ENCODE measurements around the gene LIPM.
A peak's percentile ranks its signal among the peaks of the same experiment; 100 is the strongest.
"Not testable (repeated sequence)": the region's sequence is repeated elsewhere in the genome, so short reads cannot be mapped to it uniquely, and the experiment has no call there.

LIPM gene

DNA sequence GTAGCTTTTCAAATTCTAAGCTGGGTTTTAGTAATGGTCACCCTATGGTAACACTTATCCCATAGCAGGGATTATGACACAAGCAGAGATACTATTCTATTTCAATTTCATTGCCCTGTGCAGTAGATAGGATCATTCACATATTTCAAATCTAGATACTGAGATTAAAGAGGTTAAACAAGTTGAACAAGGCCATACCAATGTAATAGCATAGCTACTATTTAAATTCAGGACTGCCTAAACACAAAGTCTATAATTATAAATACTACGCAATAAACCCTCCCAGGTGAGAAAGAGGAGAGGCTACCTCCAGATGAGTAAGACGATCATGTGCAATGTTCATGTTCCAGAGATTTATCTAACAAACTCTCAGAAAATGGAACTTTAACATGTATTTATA, 1.1 kb downstream of the LIPM start:
- DNase-seq (ENCODE audit: low spot score) = no peak

GRCh38 chr10:88804083-88804812, 1.7 kb downstream of the LIPM start:
- no peak for DNase-seq (ENCODE audit: low spot score)

GRCh38 chr10:88805361-88805760, 2.8 kb downstream of the LIPM start:
- DNase-seq (ENCODE audit: low spot score) = no peak

GRCh38 chr10:88805924-88806323, 3.4 kb downstream of the LIPM start:
- no peak for DNase-seq (ENCODE audit: low spot score)

- DNase-seq (ENCODE audit: low spot score) = no peak
These were observed 7.1 kb downstream of the LIPM start for GRCh38 chr10:88809621-88810020.

- peak; percentile 68 for DNase-seq (ENCODE audit: low spot score)
These were observed 7.8 kb downstream of the LIPM start for GRCh38 chr10:88810196-88810961.

DNA sequence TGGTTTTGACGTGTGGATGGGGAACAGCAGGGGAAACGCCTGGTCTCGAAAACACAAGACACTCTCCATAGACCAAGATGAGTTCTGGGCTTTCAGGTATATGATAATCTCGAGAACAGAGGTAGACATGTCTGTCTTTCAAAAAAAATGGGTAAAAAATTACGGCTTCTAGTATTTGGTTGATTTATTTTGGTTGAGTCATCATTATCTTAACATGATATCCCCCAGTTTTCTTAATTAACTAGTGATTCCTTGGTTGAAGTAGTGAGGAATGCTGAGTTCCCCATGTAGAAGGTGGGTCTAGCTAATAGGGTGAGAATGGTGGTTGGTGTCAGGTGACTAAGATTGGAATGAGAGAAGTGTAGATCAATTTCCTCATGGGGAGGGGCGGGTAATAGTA, 10.7 kb downstream of the LIPM start:
- DNase-seq (ENCODE audit: low spot score) = no peak

GRCh38 chr10:88819290-88819689, 16.8 kb downstream of the LIPM start:
- no peak for DNase-seq (ENCODE audit: low spot score)

DNA sequence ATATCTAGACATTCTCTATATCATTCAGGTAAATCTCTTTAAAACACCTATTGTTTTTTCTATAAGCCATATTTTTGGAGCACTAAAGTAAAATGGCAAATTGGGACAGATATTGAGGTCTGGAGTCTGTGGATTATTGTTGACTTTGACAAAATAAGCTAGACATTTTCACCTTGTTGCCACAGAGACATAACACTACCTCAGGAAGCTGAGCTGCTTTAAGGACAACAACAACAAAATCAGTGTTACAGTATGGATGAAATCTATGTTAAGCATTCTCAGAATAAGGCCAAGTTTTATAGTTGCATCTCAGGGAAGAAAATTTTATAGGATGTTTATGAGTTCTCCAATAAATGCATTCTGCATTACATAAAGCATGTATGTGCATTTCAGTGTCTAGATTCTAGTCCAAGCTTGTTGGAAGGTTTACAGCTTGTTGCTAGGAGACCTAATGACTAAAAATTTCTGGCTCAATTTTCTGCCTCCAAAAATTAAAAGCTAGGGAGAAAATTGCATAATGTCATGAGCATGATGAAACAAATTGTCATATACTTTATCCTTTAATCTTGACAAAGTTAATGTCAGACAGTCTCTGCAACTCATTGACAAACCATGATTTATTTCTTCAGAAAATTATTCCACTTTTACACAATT, 18.3 kb downstream of the LIPM start:
- peak; percentile 26 for DNase-seq (ENCODE audit: low spot score)

- no peak for DNase-seq (ENCODE audit: low spot score)
These were observed 23.9 kb downstream of the LIPM start for GRCh38 chr10:88826388-88826787.

DNA sequence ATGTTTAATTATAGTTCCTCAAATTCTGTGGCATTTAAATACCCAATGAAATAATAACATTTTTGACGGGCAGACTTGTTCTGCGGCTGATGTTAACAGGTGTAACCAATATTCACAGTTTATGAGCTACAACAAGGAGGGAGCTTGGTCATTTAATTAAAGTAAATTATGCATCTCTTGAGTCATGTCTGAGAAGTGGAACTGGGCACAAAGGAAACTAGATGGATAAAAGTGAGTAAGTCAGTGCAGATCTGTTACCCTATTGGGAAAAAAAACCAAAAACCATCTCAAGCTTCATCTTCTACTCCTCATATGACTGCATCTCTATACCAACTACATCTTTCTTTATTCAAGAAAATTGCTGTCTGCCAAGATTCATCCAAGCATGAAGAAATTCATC, 25.1 kb downstream of the LIPM start:
- DNase-seq (ENCODE audit: low spot score) = no peak

- DNase-seq (ENCODE audit: low spot score) = no peak
These were observed 25.8 kb downstream of the LIPM start for GRCh38 chr10:88828310-88828709.

DNA sequence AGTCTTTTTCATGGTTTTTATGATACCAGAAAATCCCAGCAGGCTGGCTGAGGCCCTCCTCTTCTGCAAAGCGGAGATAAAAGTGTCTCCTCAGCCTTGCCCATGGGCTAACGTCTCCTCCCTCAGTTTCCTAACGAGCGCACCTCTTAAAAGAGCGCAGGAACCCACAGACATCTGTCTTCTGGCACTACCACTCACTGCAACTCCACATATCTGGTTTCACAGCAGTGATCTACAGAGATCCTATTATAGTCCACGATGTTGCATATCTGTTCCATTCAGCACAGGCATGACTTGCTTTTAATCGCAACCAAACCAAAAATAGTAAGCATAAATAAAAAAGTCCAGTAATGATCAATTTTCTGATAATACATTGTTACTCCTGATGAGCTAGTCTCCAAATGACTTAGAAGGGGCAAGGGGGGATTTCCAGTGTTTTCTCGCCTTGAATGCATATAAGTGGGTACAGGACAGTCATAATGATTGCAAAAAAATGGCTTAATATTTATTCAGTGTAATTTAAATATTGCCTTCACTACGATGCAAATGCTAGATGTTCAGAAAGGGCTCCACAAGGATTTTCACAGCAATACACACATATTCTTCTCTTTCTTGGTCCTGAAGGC, 28.2 kb downstream of the LIPM start:
- DNase-seq (ENCODE audit: low spot score) = no peak

GRCh38 chr10:88831709-88832108, 29.2 kb downstream of the LIPM start:
- no peak for DNase-seq (ENCODE audit: low spot score)

- no peak for DNase-seq (ENCODE audit: low spot score)
These were observed 29.8 kb downstream of the LIPM start for GRCh38 chr10:88832376-88832775.

DNA sequence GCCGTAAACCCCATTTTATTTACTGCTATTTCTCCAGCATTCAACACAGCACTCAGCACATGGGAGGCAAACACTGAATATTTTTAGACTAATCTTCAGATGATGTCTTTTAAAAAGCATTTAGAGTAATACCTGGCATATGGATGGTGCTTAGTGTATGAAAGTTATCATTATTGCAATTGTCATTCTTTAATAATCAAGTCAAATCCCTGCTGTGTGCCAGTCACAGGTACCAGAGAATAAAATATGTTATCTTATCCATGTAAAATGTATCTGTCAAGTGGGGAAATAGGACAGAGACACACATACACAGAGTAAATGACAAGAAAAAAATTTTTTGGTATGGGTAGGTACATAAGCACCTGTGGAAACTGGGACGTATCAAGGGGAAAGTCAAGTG, 30.6 kb downstream of the LIPM start:
- no peak for DNase-seq (ENCODE audit: low spot score)

- DNase-seq (ENCODE audit: low spot score) = no peak
These were observed 31.2 kb downstream of the LIPM start for GRCh38 chr10:88833723-88834122.

DNA sequence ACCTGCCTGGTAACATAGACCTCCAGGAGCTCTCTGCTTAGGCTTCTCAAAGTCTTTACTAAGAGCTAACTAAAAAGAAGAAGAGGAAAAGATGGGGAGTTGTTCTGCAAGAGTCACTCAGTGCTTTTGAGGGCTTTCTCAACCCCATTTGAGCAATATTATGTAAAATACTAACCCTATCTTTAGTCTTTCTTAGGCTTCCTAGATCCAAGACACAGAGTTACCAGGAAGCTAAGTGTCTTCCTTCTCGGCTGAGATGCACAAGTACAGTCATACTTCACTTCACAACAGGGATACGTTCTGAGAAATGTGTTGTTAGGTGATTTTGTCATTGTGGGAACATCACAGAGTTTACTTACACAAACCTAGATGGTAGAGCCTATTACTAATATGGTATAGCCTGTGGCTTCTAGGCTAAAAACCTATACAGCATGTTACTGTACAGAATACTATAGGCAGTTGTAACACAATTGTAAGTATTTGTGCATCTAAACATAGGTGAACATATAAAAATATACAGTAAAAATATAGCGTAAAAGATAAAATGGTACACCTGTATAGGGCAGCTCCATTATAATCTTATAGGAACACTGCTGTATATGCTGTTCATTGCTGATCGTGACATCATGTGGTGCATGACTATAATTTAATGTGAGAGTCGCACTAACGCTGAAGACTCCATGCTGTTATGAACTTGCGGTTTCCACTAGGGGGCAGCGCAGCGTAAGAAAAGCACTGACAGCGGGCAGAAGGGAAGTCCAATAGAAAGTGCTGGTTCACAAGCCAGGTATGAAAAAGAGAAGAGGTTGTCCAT, 32.8 kb downstream of the LIPM start:
- DNase-seq (ENCODE audit: low spot score) = peak; percentile 90

- DNase-seq (ENCODE audit: low spot score) = no peak
These were observed 33.3 kb downstream of the LIPM start for GRCh38 chr10:88835910-88836221.

DNA sequence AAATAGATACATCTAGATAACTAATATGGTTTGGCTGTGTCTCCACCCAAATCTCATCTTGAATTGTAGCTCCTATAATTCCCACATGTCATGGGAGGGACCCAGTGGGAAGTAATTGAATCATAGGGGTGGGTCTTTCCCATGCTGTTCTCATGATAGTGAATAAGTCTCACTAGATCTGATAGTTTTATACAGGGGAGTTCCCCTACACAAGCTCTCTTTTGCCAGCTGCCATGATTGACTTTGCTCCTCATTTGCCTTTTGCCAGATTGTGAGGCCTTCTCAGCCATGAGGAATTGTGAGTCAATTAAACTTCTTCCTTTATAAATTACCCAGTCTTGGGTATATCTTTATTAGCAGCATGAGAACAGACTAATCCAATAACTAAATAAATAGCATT, 35.1 kb downstream of the LIPM start:
- DNase-seq (ENCODE audit: low spot score) = not testable (repeated sequence)

GRCh38 chr10:88838766-88839350, 36.3 kb downstream of the LIPM start:
- DNase-seq (ENCODE audit: low spot score) = no peak

- DNase-seq (ENCODE audit: low spot score) = no peak
These were observed 37.6 kb downstream of the LIPM start for GRCh38 chr10:88840104-88840503.
